Endothelial cell of umbilical vein (primary cell): ENCODE results near the gene HOXA1. TPM values are rescaled to one million over a fixed set of nuclear protein-coding genes. Genes with fewer than 3 reads are reported as not detected.

Experiments used
- BruUV-seq: library from RNA; stranded (reverse); fragments of 400-500 nt; replicated peaks from 2 replicates; lab custom pipeline; 2021; lab: Mats Ljungman, UMichigan
- CTCF ChIA-PET: fragments of 300-600, 350-600 bp; sonication (Branson Sonifier 250); formaldehyde crosslinking; loops from one replicate; lab custom pipeline; 2021; ENCODE audit warnings: antibody characterized with exemption, inconsistent platforms; lab: Charles Lee
- POLR2A ChIA-PET: fragments of 300-600, 350-600 bp; sonication (Branson Sonifier 250); formaldehyde crosslinking; loops from one replicate; lab custom pipeline; 2021; ENCODE audit warnings: antibody characterized with exemption, inconsistent platforms; lab: Charles Lee
- DNase-seq: peaks from one replicate; pipeline ENCODE4 v3.0.0-alpha.2; 2011; ENCODE audit warnings: low read depth, low spot score
- FAIRE-seq: peaks from 2 replicates; lab custom pipeline; 2011; peaks lifted over from hg19 to GRCh38; lab: Jason Lieb, UNC
- H2AFZ ChIP-seq: 2 replicates; pipeline ENCODE4 v1.6.0; 2012; ENCODE audit warnings: low read depth, low read length, control low read depth, inconsistent platforms
- H3K27ac ChIP-seq: 2 replicates; pipeline ENCODE4 v1.5.1; 2011; ENCODE audit warnings: low read depth, mild to moderate bottlenecking, control low read depth, low read length, moderate library complexity; ENCODE audit not compliant: insufficient read depth
- H3K27me3 ChIP-seq, 2 experiments: 2 replicates each; pipeline versions ENCODE4 v1.6.0 to v1.6.1; 2011; ENCODE audit warnings: low read length in 2 of 2, mixed read lengths in 1 of 2; ENCODE audit not compliant: control insufficient read depth in 2 of 2, insufficient read depth in 2 of 2
- H3K36me3 ChIP-seq, 2 experiments: 2 replicates in 1 of 2; 3 replicates in 1 of 2; pipeline ENCODE4 v1.5.1; 2011; ENCODE audit warnings: low read length in 2 of 2, mild to moderate bottlenecking in 1 of 2, moderate library complexity in 1 of 2; ENCODE audit not compliant: control insufficient read depth in 2 of 2, insufficient read depth in 2 of 2; ENCODE audit errors: extremely low read depth in 1 of 2
- H3K4me1 ChIP-seq: 3 replicates; pipeline ENCODE4 v1.5.1; 2011; ENCODE audit warnings: mild to moderate bottlenecking, low read length; ENCODE audit not compliant: control insufficient read depth, insufficient read depth; ENCODE audit errors: extremely low read depth
- H3K4me2 ChIP-seq: 2 replicates; pipeline ENCODE4 v1.6.1; 2011; ENCODE audit warnings: low read length, control low read depth, mixed read lengths; ENCODE audit not compliant: insufficient read depth
- H3K4me3 ChIP-seq, 3 experiments: fragments of 200-600 bp in 1 of 3; sonication (generic), shearing (Covaris generic) in 1 of 3; replicated peaks in 1 of 3; 2 replicates each; pipeline ENCODE4 v1.5.1; 2011 to 2016; ENCODE audit warnings: control low read depth in 3 of 3, low read length in 3 of 3, mild to moderate bottlenecking in 2 of 3, inconsistent platforms in 1 of 3, low read depth in 1 of 3, moderate library complexity in 1 of 3; ENCODE audit not compliant: insufficient read depth in 1 of 3
- H3K79me2 ChIP-seq: 2 replicates; pipeline ENCODE4 v1.6.0; 2012; ENCODE audit warnings: low read length, inconsistent platforms; ENCODE audit not compliant: control insufficient read depth, insufficient read depth
- H3K9ac ChIP-seq: replicated peaks from 2 replicates; pipeline ENCODE3; 2011; ENCODE audit warnings: low read length, control low read depth; ENCODE audit not compliant: insufficient read depth; ENCODE audit errors: extremely low read depth
- H3K9me1 ChIP-seq: replicated peaks from 3 replicates; pipeline ENCODE4 v1.6.0; 2011; ENCODE audit warnings: mild to moderate bottlenecking, low read length; ENCODE audit not compliant: control insufficient read depth, insufficient read depth; ENCODE audit errors: extremely low read depth
- H3K9me3 ChIP-seq: replicated peaks from 2 replicates; pipeline ENCODE4 v1.5.1; 2012; ENCODE audit warnings: low read length, inconsistent platforms; ENCODE audit not compliant: control insufficient read depth, insufficient read depth
- H4K20me1 ChIP-seq: replicated peaks from 2 replicates; pipeline ENCODE3; 2011; ENCODE audit warnings: mild to moderate bottlenecking, low read length; ENCODE audit not compliant: control insufficient read depth, insufficient read depth; ENCODE audit errors: extremely low read depth
- CTCF ChIP-seq, 2 donors: IDR thresholded peaks; 1 replicate in 1 of 2; 2 replicates in 1 of 2; pipeline ENCODE4 v1.5.1; 2011; ENCODE audit warnings: low read length in 2 of 2, mild to moderate bottlenecking in 2 of 2, moderate library complexity in 2 of 2, control low read depth in 1 of 2, inconsistent platforms in 1 of 2, low read depth in 1 of 2; ENCODE audit not compliant: insufficient read depth in 1 of 2; ENCODE audit errors: extremely low read depth in 1 of 2
- EZH2 ChIP-seq: IDR thresholded peaks from 2 replicates; pipeline ENCODE4 v1.6.1; 2012; ENCODE audit warnings: borderline replicate concordance, low read depth, mild to moderate bottlenecking, moderate library complexity, low read length, inconsistent platforms; ENCODE audit not compliant: severe bottlenecking
- FOS ChIP-seq: IDR thresholded peaks from 2 replicates; pipeline ENCODE4 v1.6.1; 2011; ENCODE audit warnings: mild to moderate bottlenecking, low read length, moderate library complexity, borderline replicate concordance; ENCODE audit not compliant: insufficient read depth
- GATA2 ChIP-seq: IDR thresholded peaks from 2 replicates; pipeline ENCODE4 v1.7.0; 2011; ENCODE audit warnings: low read depth, mild to moderate bottlenecking, moderate library complexity, mixed read lengths, low read length; ENCODE audit not compliant: insufficient read length, insufficient read depth
- JUN ChIP-seq: IDR thresholded peaks from 2 replicates; pipeline ENCODE4 v1.6.1; 2011; ENCODE audit warnings: borderline replicate concordance, low read depth; ENCODE audit not compliant: insufficient read length, insufficient read depth
- MAX ChIP-seq: IDR thresholded peaks from 2 replicates; pipeline ENCODE4 v1.6.1; 2011; ENCODE audit not compliant: insufficient read depth, insufficient read length
- MYC ChIP-seq: IDR thresholded peaks from one replicate; pipeline ENCODE4 v1.6.1; 2011; ENCODE audit warnings: mild to moderate bottlenecking, low read depth, low read length
- POLR2A ChIP-seq: IDR thresholded peaks from 2 replicates; pipeline ENCODE4 v1.6.1; 2012; ENCODE audit warnings: low read depth, mild to moderate bottlenecking, control low read depth, low read length
- POLR2AphosphoS5 ChIP-seq: IDR thresholded peaks from 2 replicates; pipeline ENCODE4 v1.6.1; 2012; ENCODE audit warnings: low read depth, mild to moderate bottlenecking, control low read depth, low read length, moderate library complexity; ENCODE audit not compliant: insufficient read depth
- dilution Hi-C: fragments of 300-500 bp; cut with MboI; formaldehyde crosslinking; loops from one replicate; pipeline ENCODE4 v1.15.0; 2019; ENCODE audit warnings: low sequenced_read_pairs; ENCODE audit not compliant: extremely low pct_ligation_motif_present
- intact Hi-C: fragments of 100-400 bp; cut with micrococcal nuclease; formaldehyde crosslinking; loops from one replicate; pipeline ENCODE4 v1.10.0; 2022
- polyA plus RNA-seq, 4 experiments: library from polyadenylated mRNA; depleted of rRNA in 3 of 4; stranded (reverse) in 3 of 4; unstranded in 1 of 4; fragments of >200 nt; gene quantifications; 2 replicates each; pipeline versions ENCODE4 v1.2.1 to v1.2.3, GENCODE V29; 2011 to 2012; ENCODE audit warnings: missing spikeins in 1 of 4
- total RNA-seq: library from RNA; stranded (reverse); gene quantifications from 2 replicates; pipeline ENCODE4 v1.2.3, GENCODE V29; 2021

HOXA1 gene
- total and polyA plus RNA-seq, 2 donors (not counting 3 experiments of a cell fraction or from before 2014, with no cell fraction given) = 1.2 to 2.4 TPM

- Histone ChIP-seq H3K9ac (no peak overlapping the region), H3K4me3 (no peak overlapping the region), H3K9me1 (no peaks in the 10 kb centered on the region), H3K4me2 (no peak overlapping the region), H2AFZ (no peak overlapping the region), H3K27ac (no peak overlapping the region), H3K9me3 (no peaks in the 10 kb centered on the region), H3K4me1 (peaks cover 87% of the 10 kb centered on the region), H3K36me3 (peaks cover 0 to 5% of the 10 kb centered on the region in 2 experiments), H3K79me2 (peaks cover 71% of the 10 kb centered on the region), H3K27me3 (no peaks in the 10 kb centered on the region), H4K20me1 (no peaks in the 10 kb centered on the region)
- FAIRE-seq = no peak
- POLR2A ChIA-PET = interaction anchor here (1.0 to 1.4 kb wide), 3 partner anchors 8 to 13 kb away, joined by 3 to 4 read pairs (median 3); no protein-coding TSS in a partner anchor
- TF ChIP-seq FOS = no peak
- TF ChIP-seq JUN = no peak
- TF ChIP-seq GATA2 = no peak
- TF ChIP-seq POLR2A = no peak
- CTCF ChIA-PET = interaction anchor here (0.9 to 5.4 kb wide), 7 partner anchors 9 to 421 kb away, joined by 3 to 70 read pairs (median 10); partner anchors contain the start of genes HOXA1 and HOXA4
- intact Hi-C loops (loop anchor here (5.0 to 10.0 kb wide), 2 partner anchors 907 to 955 kb away; partner anchors contain the start of genes CBX3, HNRNPA2B1 and NFE2L3), dilution Hi-C loops (no loop called here)
- BruUV-seq = no TSS peak
- DNase-seq = no peak
These were observed 13.8 kb upstream of the HOXA1 start for GRCh38 chr7:27109466-27110185.

DNA sequence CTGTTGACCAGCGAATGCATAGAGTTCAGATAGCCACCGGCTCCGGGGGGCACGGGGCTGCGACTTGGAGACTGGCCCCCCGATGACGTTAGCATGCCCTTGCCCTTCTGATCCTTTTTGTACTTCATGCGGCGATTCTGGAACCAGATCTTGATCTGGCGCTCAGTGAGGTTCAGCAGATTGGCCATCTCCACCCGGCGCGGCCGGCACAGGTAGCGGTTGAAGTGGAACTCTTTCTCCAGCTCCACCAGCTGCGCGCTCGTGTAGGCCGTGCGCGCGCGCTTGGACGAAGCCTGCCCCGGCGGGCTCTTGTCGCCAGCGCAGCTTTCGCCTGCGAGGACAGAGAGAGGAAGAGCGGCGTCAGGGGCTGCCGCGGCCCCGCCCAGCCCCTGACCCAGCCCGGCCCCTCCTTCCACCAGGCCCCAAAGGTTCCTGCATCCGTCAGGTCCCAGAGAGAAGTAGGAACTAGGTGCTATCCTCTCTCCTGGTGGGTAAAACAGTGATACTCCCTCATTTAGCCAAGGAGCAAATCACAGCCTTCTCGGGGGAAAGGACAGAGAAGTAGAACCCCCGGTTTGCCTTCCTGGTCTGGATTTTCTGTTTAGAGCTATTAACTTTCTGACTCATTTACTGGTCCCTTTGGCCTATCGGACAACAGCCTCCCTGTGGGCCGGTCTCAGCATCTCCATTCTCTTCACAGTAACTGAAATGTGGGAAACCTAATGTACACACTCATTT is 12.8 kb upstream of the HOXA1 start:
- Histone ChIP-seq H2AFZ (no peak overlapping the region), H3K9ac (peak overlapping the region; percentile 25), H3K79me2 (peaks cover 74% of the 10 kb centered on the region), H3K27ac (peak overlapping the region; percentile 88), H3K27me3 (no peaks in the 10 kb centered on the region), H3K9me3 (no peaks in the 10 kb centered on the region), H3K4me2 (peak overlapping the region; percentile 6), H3K36me3 (peaks cover 0 to 5% of the 10 kb centered on the region in 2 experiments), H3K4me3 (peak overlapping the region in 1 of 3 experiments; percentile 11), H3K4me1 (peaks cover 93% of the 10 kb centered on the region), H3K9me1 (no peaks in the 10 kb centered on the region), H4K20me1 (no peaks in the 10 kb centered on the region)
- intact Hi-C loops (loop anchor here (5.0 kb wide), 1 partner anchor 906 kb away; the partner anchor contains the start of genes CBX3 and HNRNPA2B1), dilution Hi-C loops (no loop called here)
- no peak for TF ChIP-seq JUN
- TF ChIP-seq MAX = no peak
- TF ChIP-seq MYC = no peak
- TF ChIP-seq POLR2A = peak; percentile 44
- TF ChIP-seq CTCF (IDR thresholded peaks at IDR 0.05; ENCODE audit: extremely low read depth in 1 of 2, insufficient read depth in 1 of 2, low read depth in 1 of 2, low read length in 2 of 2) = peak in 1 of 2 donors; percentile 8
- no peak for TF ChIP-seq EZH2
- TF ChIP-seq FOS = peak; percentile 25
- TF ChIP-seq POLR2AphosphoS5 = peak; percentile 40
- TF ChIP-seq GATA2 = no peak
- DNase-seq = peak; percentile 72
- no TSS peak for BruUV-seq
- peak; percentile 70 for FAIRE-seq
- CTCF ChIA-PET = interaction anchor here (0.6 to 5.4 kb wide), 7 partner anchors 10 to 254 kb away, joined by 3 to 70 read pairs (median 8); partner anchors contain the start of genes HOXA1 and HOXA4
- POLR2A ChIA-PET = interaction anchor here (1.0 to 1.4 kb wide), 3 partner anchors 9 to 12 kb away, joined by 3 to 4 read pairs (median 3); no protein-coding TSS in a partner anchor
